Dendritic cell treated with granulocyte-macrophage colony-stimulating factor and Interleukin-4, amounts not matched to agents 40 ng/mL and 50 ng/mL, for 4 days (primary cell): Measurements from ENCODE around the gene RHOB.
"Not testable (repeated sequence)": the region's sequence is repeated elsewhere in the genome, so short reads cannot be mapped to it uniquely, and the experiment has no call there.

ENCODE experiments used
- H3K27ac Mint-ChIP-seq: one replicate; pipeline ENCODE4 v1.8.0; 2022; ENCODE audit warnings: mild to moderate bottlenecking, mixed read lengths
- H3K27me3 Mint-ChIP-seq: one replicate; pipeline ENCODE4 v1.8.0; 2022; ENCODE audit warnings: mild to moderate bottlenecking, mixed read lengths
- H3K36me3 Mint-ChIP-seq: one replicate; pipeline ENCODE4 v1.8.0; 2022; ENCODE audit warnings: low read depth, mixed read lengths
- H3K4me1 Mint-ChIP-seq: one replicate; pipeline ENCODE4 v1.8.0; 2022; ENCODE audit warnings: low read depth, mixed read lengths
- H3K4me3 Mint-ChIP-seq: one replicate; pipeline ENCODE4 v1.8.0; 2022; ENCODE audit warnings: mild to moderate bottlenecking, moderate library complexity, mixed read lengths
- H3K9me3 Mint-ChIP-seq: one replicate; pipeline ENCODE4 v1.8.0; 2022; ENCODE audit warnings: mixed read lengths
- intact Hi-C: fragments of 100-400 bp; cut with micrococcal nuclease; formaldehyde crosslinking; loops from one replicate; pipeline ENCODE4 v1.15.0; 2022

RHOB gene

GRCh38 chr2:20486571-20486970, 39.7 kb downstream of the RHOB start:
- no peaks in the 10 kb centered on the region for H3K9me3 Mint-ChIP-seq
- no peak overlapping the region for H3K4me3 Mint-ChIP-seq
- H3K27ac Mint-ChIP-seq = no peak overlapping the region
- H3K27me3 Mint-ChIP-seq = peaks cover 15% of the 10 kb centered on the region
- intact Hi-C loops = no loop called here
- H3K36me3 Mint-ChIP-seq = no peaks in the 10 kb centered on the region
- H3K4me1 Mint-ChIP-seq = peaks cover 33% of the 10 kb centered on the region

GRCh38 chr2:20487030-20487391, 40.1 kb downstream of the RHOB start:
- Mint-ChIP-seq H3K9me3 (no peaks in the 10 kb centered on the region), H3K27me3 (peaks cover 15% of the 10 kb centered on the region), H3K4me1 (peaks cover 37% of the 10 kb centered on the region), H3K27ac (no peak overlapping the region), H3K36me3 (no peaks in the 10 kb centered on the region), H3K4me3 (no peak overlapping the region)
- intact Hi-C loops = no loop called here

DNA sequence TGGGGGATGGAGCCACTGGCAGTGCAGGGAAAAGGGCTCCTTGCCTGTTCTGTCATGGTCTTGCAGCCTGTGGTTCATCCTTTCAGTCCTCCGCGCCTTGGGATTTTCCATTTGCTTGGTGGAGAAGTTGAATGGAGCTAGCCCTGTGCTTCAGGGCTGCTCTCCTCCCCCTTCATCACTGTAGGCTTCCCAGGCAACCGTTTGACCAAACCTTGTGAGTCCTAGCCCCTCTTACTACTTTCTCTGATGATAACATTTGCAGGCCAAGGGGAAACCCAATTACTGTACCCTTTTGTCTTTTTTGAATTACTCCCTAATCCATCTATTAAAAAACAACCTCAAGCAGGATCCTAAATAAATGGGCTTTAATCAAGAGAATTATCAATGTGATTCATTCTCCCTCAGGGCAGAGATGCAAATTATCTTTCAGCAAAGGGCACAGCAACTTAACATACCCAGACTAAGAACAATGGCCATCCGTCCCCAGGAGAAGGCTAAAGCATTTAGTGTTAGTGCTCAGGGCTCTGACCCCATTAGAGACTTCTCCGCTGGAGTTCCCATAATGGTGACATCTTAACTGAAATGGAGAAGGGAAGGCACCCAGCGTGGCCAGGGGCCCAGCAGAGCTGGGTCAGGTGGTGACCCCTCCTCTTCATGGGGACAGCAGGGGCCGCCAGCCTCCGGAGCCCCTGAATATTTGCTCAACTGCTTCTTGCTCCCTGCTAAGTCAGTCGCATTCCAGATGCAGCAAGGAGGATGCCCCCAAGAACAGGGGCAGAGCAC, 40.7 kb downstream of the RHOB start:
- intact Hi-C loops = no loop called here
- H3K4me1 Mint-ChIP-seq = peaks cover 42% of the 10 kb centered on the region
- H3K27ac Mint-ChIP-seq = no peak overlapping the region
- no peak overlapping the region for H3K4me3 Mint-ChIP-seq
- no peaks in the 10 kb centered on the region for H3K36me3 Mint-ChIP-seq
- H3K9me3 Mint-ChIP-seq = no peaks in the 10 kb centered on the region
- H3K27me3 Mint-ChIP-seq = peaks cover 15% of the 10 kb centered on the region

GRCh38 chr2:20488201-20488641, 41.3 kb downstream of the RHOB start:
- no peaks in the 10 kb centered on the region for H3K9me3 Mint-ChIP-seq
- intact Hi-C loops = no loop called here
- no peak overlapping the region for H3K4me3 Mint-ChIP-seq
- H3K27me3 Mint-ChIP-seq = peaks cover 15% of the 10 kb centered on the region
- no peak overlapping the region for H3K27ac Mint-ChIP-seq
- H3K36me3 Mint-ChIP-seq = no peaks in the 10 kb centered on the region
- peaks cover 39% of the 10 kb centered on the region for H3K4me1 Mint-ChIP-seq

DNA sequence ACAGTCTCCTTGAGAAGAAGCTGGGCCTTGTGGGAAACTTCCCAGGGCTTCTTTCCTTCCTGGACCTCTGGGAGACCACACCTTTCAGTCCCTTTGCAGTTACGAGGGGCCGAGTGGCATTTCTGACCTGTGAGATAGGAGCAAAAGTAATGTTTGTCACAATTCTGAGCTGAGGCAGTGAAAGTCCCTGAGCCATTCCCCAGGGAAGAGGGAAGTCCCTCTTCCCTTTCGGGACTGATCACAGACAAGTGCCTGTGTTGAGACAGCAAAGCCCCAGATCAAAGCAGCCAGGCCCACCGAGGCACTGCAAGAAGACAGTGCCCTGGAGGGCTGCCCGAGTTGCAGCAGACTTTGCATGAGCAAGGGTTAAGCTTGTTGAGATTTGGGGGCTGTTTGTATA, 41.9 kb downstream of the RHOB start:
- no peaks in the 10 kb centered on the region for H3K9me3 Mint-ChIP-seq
- peaks cover 36% of the 10 kb centered on the region for H3K4me1 Mint-ChIP-seq
- no peak overlapping the region for H3K4me3 Mint-ChIP-seq
- H3K27ac Mint-ChIP-seq = no peak overlapping the region
- peaks cover 15% of the 10 kb centered on the region for H3K27me3 Mint-ChIP-seq
- no peaks in the 10 kb centered on the region for H3K36me3 Mint-ChIP-seq
- intact Hi-C loops = no loop called here

GRCh38 chr2:20490300-20491181, 43.7 kb downstream of the RHOB start:
- Mint-ChIP-seq H3K36me3 (no peaks in the 10 kb centered on the region), H3K27ac (no peak overlapping the region), H3K27me3 (peaks cover 8% of the 10 kb centered on the region), H3K9me3 (no peaks in the 10 kb centered on the region), H3K4me1 (peaks cover 32% of the 10 kb centered on the region), H3K4me3 (no peak overlapping the region)
- intact Hi-C loops = no loop called here

- intact Hi-C loops = no loop called here
- Mint-ChIP-seq H3K9me3 (no peaks in the 10 kb centered on the region), H3K4me1 (peaks cover 35% of the 10 kb centered on the region), H3K36me3 (no peaks in the 10 kb centered on the region), H3K4me3 (no peak overlapping the region), H3K27ac (no peak overlapping the region), H3K27me3 (peaks cover 8% of the 10 kb centered on the region)
Measured at GRCh38 chr2:20491739-20492531, 45.1 kb downstream of the RHOB start.

DNA sequence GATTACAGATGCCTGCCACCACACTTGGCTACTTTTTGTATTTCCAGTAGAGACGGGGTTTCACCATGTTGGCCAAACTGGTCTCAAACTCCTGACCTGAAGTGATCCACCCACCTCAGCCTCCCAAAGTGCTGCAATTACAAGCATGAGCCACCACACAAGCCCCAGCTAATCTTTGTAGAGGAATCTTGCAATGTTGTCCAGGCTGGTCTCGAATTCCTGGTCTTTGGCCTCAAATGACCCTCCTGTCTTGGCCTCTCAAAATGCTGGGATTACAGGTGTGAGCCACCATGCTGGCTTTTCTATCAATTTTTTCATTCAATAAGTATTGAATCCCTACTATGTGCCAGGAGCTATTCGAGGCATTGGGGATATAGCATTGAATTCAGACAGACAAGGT, 46.2 kb downstream of the RHOB start:
- H3K27me3 Mint-ChIP-seq, H3K9me3 Mint-ChIP-seq, intact Hi-C loops, H3K4me3 Mint-ChIP-seq, H3K36me3 Mint-ChIP-seq, H3K27ac Mint-ChIP-seq: not testable (repeated sequence)
- H3K4me1 Mint-ChIP-seq = peaks cover 38% of the 10 kb centered on the region

GRCh38 chr2:20494241-20494640, 47.4 kb downstream of the RHOB start:
- no peaks in the 10 kb centered on the region for H3K9me3 Mint-ChIP-seq
- H3K27ac Mint-ChIP-seq = no peak overlapping the region
- intact Hi-C loops = no loop called here
- no peak overlapping the region for H3K4me3 Mint-ChIP-seq
- no peaks in the 10 kb centered on the region for H3K36me3 Mint-ChIP-seq
- H3K27me3 Mint-ChIP-seq = no peaks in the 10 kb centered on the region
- peaks cover 38% of the 10 kb centered on the region for H3K4me1 Mint-ChIP-seq

DNA sequence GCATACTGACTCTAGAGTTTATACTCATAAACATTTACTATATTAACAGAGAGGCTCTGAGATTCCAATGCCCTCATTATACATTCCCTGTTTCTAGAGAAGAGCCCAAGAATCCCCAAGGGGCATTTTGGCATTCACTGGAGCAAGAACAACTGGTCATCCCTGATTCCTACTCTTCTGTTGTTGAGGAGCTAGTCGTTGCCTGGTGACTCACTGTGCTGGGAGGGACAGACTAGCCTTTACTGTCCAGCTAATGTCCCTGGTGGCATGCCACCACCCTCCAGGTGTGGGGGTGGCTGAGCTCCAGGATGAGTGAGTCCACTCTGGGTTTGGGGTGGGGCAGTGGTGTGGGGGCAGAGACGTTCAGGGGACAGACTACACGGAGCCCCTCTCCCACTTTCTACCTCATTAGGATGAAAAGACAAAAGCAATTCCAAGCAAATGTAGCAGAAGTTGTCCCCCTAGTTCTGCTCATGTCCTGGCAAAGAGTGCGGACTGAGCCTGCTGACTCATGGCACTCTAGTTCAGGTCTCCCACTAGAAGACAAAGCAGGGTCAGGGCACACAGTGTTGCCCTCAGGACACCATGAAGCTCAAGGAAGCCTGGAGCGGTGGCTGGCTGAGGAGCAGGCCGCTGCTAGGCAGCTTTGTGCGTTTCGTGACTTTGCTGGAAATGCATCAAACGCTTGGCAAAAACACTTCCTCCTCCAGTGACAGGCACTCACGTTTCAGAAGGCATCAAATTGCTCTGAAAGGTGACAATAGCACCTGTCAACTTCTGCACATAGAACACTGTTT, 49.4 kb downstream of the RHOB start:
- Mint-ChIP-seq H3K27me3 (peaks cover 1% of the 10 kb centered on the region), H3K27ac (no peak overlapping the region), H3K4me1 (peaks cover 38% of the 10 kb centered on the region), H3K36me3 (no peaks in the 10 kb centered on the region), H3K9me3 (no peaks in the 10 kb centered on the region), H3K4me3 (no peak overlapping the region)
- intact Hi-C loops = no loop called here

- Mint-ChIP-seq H3K4me1 (peaks cover 35% of the 10 kb centered on the region), H3K27ac (no peak overlapping the region), H3K4me3 (no peak overlapping the region), H3K36me3 (no peaks in the 10 kb centered on the region), H3K9me3 (no peaks in the 10 kb centered on the region), H3K27me3 (peaks cover 1% of the 10 kb centered on the region)
- intact Hi-C loops = no loop called here
Measured at GRCh38 chr2:20496942-20497341, 50.1 kb downstream of the RHOB start.
